Epidermal melanocyte (primary cell): ENCODE data around the gene TNFRSF8.

Experiments used
- DNase-seq: peaks from one replicate; pipeline ENCODE4 v3.0.0; 2011; ENCODE audit warnings: low spot score; ENCODE audit not compliant: insufficient read length

TNFRSF8 gene

GRCh38 chr1:12113433-12114339, 50.6 kb downstream of the TNFRSF8 start:
- no peak for DNase-seq

GRCh38 chr1:12114340-12114683, 51.2 kb downstream of the TNFRSF8 start:
- DNase-seq = no peak

- no peak for DNase-seq
These were observed 51.8 kb downstream of the TNFRSF8 start for GRCh38 chr1:12114916-12115315.

- DNase-seq = no peak
These were observed 58.3 kb downstream of the TNFRSF8 start for GRCh38 chr1:12121212-12122003.

GRCh38 chr1:12123172-12123571, 60.1 kb downstream of the TNFRSF8 start:
- DNase-seq = no peak

GRCh38 chr1:12124693-12125421, 61.8 kb downstream of the TNFRSF8 start:
- no peak for DNase-seq

- no peak for DNase-seq
These were observed 62.6 kb downstream of the TNFRSF8 start for GRCh38 chr1:12125422-12126355.

GRCh38 chr1:12126781-12127180, 63.7 kb downstream of the TNFRSF8 start:
- DNase-seq = no peak

GRCh38 chr1:12127206-12127810, 64.2 kb downstream of the TNFRSF8 start:
- DNase-seq = no peak

- no peak for DNase-seq
These were observed 65.0 kb downstream of the TNFRSF8 start for GRCh38 chr1:12128120-12128519.

- no peak for DNase-seq
These were observed 66.5 kb downstream of the TNFRSF8 start for GRCh38 chr1:12129624-12130023.

- no peak for DNase-seq
These were observed 67.5 kb downstream of the TNFRSF8 start for GRCh38 chr1:12130466-12131130.

GRCh38 chr1:12132078-12132477, 69.0 kb downstream of the TNFRSF8 start:
- no peak for DNase-seq

- no peak for DNase-seq
These were observed 71.6 kb downstream of the TNFRSF8 start for GRCh38 chr1:12134716-12135115.

- no peak for DNase-seq
These were observed 72.5 kb downstream of the TNFRSF8 start for GRCh38 chr1:12135612-12136011.

- DNase-seq = no peak
These were observed 74.0 kb downstream of the TNFRSF8 start for GRCh38 chr1:12136916-12137610.

GRCh38 chr1:12138196-12139168, 75.4 kb downstream of the TNFRSF8 start:
- no peak for DNase-seq

GRCh38 chr1:12140016-12140415, 76.9 kb downstream of the TNFRSF8 start:
- DNase-seq = no peak
